ENCODE data around the gene CCDC40. TPM values are rescaled to one million over a fixed set of nuclear protein-coding genes. Genes with fewer than 3 reads are reported as not detected.
A peak's percentile ranks its signal among the peaks of the same experiment; 100 is the strongest.

Gene CCDC40
- total RNA-seq, 1 experiment from 2014 or later, result 7.0 TPM

DNA sequence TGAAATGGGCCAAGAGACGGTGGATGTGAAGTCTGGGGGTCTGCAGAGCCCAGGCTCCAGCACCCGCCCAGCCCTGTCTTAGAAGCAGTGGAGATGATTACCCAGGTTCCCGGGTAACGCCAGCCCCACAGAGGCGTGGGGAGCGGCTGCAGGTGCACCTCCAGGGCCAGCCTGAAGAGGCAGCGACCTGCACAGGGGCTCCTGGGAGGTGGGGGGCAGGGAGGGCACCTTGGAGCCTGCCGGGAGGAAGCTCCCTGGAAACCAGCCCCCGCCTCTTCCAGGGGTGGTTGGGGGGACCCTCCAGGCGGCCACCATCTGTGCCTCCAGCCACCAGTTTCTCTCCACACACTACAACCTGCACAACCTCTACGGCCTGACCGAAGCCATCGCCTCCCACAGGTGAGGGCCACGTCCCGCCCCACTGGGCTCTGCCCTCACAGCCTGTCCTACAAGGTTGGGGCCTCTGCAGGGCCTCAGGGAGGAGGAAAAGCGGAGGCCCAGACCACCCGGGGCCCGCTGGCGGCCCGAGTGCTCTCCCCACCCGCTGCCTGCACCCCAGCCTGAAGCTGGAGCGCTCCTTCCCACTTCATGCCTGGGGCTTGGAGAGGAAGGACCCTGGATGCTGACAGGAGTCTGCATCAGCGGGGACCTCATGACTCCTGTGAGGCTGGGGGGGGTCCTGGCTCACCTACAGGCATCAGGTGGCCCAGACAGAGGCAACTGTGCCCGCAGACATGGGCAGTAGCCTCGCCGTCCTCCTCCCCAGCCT lies 75.4 kb downstream of the CCDC40 start:
- no peak for DNase-seq (ENCODE audit: low spot score)

DNA sequence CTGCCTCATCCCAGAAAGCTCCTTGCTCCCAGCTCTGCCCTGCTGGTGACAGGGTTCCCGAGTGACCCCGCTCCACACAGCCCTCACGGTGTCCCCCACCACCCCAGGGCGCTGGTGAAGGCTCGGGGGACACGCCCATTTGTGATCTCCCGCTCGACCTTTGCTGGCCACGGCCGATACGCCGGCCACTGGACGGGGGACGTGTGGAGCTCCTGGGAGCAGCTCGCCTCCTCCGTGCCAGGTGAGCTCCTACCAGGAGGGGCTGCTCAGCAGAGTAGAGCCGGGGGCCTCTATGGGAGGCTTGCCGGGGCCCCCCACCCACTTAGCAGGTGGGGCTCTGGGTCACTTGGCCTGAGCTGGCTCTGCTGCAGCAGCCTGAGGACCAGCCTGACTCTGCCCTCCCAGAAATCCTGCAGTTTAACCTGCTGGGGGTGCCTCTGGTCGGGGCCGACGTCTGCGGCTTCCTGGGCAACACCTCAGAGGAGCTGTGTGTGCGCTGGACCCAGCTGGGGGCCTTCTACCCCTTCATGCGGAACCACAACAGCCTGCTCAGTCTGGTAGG lies 76.1 kb downstream of the CCDC40 start:
- no peak for DNase-seq (ENCODE audit: low spot score)

DNA sequence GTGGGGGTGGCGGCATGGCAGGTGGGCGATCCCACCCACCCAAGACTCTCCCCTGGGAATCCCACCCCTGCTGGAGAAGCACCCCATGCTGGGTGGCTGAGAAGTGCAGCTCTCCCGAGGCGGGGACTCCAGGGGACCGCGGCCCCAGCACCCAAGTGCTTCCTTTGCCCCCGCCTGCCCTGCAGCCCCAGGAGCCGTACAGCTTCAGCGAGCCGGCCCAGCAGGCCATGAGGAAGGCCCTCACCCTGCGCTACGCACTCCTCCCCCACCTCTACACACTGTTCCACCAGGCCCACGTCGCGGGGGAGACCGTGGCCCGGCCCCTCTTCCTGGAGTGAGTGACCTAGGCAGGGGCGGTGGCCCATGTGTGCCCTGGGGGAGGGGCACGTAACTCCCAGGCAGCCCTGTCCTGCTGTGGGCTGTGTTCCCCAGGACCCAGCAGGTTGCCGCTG lies 76.6 kb downstream of the CCDC40 start:
- no peak for DNase-seq (ENCODE audit: low spot score)

DNA sequence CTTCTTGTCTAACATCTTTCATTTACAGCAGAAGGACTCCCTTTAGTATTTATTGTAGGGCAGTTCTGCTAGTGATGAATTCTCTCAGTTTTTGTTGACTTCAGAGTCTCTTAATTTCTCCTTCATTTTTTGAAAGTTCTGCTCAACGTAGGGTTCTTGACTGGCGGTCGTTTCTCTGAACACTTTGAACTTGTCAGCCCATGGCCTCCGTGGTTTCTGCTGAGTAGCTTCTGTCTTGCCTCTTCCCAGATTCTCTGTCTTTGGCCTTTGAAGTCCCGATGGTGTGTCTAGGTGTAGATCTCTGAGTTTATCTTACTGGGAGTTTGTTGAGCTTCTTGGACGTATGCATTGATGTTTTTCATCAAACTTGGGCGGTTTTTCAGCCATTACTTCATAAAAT lies 78.3 kb downstream of the CCDC40 start:
- DNase-seq (ENCODE audit: low spot score), result no peak

DNA sequence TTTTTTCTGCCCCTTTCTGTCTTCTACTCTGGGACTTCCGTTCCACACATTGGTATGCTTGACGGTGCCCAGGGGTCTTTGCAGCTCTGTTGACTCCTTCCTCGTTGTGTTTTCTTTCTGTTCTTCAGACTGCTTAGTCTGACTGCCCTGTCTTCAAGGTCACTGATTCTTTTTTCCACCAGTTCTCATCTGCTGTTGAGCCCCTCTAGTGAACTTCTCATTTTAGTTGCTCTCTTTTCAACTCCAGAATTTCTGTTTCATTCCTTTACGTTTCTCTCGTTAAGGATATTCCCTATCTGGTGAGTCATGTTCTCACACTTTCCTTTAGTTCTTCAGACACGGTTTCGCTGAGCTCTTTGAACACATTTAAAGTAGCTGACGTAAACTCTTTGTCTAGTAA lies 78.7 kb downstream of the CCDC40 start:
- no peak for DNase-seq (ENCODE audit: low spot score)

DNA sequence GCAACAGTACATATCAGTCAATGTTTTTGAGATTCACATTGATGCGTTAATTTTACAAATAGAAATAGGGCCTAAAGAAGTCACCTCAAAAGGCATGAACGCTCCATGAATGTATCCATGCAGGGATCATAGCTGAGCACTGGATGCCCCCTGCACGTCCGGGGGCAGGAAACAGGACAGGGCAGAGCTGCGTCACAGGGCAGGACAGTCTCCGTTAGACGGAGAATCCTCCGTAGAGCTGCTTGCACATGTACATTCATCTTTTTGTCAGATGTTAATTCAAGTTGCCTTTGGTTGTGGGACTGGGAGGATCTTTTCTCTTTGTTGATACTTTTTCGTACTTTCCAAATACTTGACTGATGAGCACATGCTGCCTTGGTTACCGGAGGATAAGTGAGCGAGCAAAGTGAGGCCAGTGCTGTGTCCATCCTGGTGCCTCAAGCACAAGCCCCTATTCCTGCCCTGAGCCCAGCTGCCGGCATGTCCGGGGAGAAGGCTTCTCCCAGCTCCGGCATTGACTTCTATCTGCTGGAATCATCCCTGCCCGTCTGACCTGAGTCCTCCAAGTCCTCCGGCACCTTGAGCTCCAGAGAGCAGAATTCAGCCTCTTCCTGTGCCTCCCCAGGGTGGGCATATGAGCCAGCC lies 80.0 kb downstream of the CCDC40 start:
- DNase-seq (ENCODE audit: low spot score), result no peak

DNA sequence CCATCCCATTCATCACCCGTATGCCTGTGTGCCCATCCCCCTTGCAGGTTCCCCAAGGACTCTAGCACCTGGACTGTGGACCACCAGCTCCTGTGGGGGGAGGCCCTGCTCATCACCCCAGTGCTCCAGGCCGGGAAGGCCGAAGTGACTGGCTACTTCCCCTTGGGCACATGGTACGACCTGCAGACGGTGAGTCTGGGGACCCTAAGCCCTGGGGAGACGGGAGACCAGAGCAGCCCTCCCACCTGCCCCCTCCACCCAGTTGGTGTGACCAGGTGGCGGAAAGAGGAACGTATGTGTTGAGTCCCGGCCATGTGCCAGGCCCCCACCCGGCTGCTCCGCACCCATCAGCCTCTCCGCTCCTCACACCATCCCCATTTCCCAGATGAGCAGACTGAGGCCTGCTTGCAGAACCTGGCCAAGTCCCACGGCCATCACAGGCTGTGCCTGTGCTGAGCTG lies 80.5 kb downstream of the CCDC40 start:
- DNase-seq (ENCODE audit: low spot score), result no peak

DNA sequence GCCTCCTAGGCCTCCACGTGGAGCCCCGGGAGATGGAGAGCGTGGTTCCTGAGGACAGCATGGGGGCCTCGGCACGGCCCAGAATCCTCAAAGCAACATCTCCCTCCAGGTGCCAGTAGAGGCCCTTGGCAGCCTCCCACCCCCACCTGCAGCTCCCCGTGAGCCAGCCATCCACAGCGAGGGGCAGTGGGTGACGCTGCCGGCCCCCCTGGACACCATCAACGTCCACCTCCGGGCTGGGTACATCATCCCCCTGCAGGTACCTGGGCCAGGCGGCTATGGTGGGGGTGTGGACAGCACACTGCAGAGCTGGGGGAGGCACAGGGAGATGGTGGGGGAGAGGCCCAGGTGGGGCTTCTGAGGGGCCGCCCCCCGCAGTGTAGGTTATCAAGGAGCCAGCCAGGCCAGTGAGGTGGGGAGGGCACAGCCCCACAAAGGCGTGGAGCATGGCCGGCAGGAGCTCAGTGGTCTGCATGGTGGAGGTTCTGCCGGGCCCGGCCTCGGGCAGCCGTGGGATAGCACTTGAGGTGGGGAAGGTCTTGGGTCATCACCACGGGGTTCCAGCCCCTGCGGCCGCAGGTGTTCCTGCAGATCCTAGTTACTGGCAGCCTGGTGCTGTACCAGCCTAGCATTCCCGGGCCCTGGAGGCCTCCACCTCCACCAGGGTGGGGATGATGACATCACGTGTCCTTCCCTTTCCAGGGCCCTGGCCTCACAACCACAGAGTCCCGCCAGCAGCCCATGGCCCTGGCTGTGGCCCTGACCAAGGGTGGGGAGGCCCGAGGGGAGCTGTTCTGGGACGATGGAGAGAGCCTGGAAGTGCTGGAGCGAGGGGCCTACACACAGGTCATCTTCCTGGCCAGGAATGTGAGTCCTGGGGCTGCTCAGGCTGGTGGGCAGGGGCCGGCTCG lies 81.3 kb downstream of the CCDC40 start:
- no peak for DNase-seq (ENCODE audit: low spot score)

DNA sequence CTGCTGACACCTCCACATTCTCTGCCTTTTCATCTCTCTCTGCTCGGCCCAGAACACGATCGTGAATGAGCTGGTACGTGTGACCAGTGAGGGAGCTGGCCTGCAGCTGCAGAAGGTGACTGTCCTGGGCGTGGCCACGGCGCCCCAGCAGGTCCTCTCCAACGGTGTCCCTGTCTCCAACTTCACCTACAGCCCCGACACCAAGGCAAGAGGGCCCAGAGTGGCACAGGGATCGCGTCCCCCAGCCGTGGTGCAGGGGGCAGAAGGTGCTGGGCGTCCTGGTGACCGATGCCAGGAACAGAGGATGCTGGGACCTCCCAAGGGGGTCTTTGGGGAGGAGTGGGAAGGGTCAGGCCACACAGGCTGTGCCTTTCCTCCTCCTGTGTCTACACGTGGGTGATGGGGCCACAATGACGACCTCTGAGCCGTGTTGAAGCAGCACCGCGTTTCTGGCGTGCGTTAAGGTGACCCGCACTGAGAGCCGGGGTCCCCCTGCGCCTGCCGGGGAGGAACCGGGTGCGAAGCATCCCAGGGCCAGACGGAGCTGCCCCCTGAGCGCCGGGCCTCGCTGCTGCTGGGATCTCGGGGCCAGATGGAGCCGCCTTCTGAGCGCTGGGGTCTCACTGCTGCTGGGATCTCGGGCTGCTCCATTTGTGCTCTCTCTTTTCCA lies 82.3 kb downstream of the CCDC40 start:
- no peak for DNase-seq (ENCODE audit: low spot score)

DNA sequence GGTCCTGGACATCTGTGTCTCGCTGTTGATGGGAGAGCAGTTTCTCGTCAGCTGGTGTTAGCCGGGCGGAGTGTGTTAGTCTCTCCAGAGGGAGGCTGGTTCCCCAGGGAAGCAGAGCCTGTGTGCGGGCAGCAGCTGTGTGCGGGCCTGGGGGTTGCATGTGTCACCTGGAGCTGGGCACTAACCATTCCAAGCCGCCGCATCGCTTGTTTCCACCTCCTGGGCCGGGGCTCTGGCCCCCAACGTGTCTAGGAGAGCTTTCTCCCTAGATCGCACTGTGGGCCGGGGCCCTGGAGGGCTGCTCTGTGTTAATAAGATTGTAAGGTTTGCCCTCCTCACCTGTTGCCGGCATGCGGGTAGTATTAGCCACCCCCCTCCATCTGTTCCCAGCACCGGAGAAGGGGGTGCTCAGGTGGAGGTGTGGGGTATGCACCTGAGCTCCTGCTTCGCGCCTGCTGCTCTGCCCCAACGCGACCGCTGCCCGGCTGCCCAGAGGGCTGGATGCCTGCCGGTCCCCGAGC lies 82.9 kb downstream of the CCDC40 start:
- no peak for DNase-seq (ENCODE audit: low spot score)

DNA sequence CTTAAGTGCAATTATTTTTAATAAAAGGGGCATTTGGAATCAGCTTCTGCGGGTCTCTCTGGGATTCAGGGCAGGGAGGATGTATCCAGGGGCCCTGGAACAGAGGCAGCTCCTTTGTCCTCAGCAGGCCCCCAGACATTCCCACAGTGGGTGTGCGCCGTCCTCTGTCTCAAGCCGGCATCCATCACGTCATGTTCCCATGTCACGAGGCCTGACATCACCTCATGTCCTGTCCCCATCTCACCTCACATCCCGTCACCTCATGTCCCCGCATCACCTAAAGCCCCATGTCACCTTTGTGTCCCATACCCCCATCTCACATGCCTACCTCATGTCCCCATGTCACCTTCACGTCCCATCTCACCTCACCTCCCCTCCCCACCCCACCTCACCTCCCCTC lies 83.4 kb downstream of the CCDC40 start:
- DNase-seq (ENCODE audit: low spot score), result no peak

DNA sequence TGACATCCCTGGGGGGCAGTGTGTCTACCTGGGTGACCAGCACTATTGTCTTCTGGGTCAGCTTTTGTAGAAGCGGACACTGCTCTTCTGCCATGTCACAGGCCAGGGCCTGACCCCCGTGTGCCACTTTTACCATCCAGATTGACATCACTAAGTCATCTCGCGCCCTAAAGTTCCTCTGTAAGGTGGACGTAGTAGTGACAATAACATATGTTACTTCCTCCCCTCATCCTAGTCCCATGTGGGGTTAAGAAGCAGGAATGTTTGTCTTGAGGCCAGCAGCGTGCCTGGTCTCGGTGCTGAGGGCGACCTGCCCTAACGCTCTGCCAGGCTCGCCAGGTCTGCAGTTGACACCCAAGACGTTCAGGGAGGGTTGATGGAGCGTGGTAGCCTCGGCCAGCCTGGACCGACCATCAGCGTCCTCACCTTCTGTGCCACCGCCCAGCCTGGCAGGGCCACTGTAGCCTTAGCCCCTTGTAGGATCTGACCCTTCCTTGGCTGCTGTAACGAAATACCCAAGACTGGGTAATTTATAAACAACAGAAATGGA lies 85.7 kb downstream of the CCDC40 start:
- DNase-seq (ENCODE audit: low spot score), result no peak

DNA sequence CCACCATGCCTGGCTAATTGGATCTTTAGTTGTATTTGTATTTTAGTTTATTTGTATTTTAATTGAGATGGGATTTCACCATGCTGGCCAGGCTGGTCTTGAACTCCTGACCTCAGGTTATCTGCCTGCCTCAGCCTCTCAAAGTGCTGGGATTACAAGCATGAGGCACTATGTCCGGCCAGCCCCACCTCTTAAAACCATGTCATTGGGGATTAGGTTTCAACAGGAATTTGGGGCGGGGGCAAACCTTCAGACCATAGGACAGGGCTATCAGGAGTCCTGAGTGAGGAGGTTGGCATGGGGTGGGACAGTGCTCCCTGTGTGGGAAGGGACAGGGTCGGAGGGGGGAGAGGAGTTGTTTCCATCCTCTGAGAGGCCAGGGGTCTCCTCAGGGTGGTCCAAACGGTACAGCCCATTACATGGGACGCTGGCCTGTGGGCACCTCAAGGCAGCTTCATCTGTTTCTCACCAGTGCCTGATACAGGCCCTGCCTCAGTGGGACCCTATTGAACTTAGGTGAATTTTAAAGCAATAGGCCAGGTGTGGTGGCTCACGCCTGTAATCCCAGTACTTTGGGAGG lies 86.6 kb downstream of the CCDC40 start:
- no peak for DNase-seq (ENCODE audit: low spot score)

DNA sequence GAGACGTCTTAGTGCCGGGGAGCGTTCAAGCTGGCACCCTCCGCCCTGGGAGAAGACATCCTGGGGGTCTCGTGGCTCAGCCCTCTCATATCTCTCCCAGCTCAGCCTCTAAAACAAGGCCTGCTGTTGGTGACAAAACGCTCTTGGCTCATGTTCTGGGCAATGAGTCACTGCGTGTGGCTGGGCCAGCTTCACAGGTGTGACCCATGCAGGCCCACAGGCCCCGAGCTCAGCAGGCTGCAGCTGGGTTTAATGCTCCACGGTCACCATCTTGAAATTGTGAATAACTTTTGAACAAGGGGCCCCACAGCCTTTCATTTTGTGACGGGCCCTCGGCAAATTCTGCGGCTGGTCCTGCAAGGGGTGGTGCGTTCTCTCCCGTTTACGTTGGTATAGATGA lies 87.3 kb downstream of the CCDC40 start:
- DNase-seq (ENCODE audit: low spot score), result no peak

DNA sequence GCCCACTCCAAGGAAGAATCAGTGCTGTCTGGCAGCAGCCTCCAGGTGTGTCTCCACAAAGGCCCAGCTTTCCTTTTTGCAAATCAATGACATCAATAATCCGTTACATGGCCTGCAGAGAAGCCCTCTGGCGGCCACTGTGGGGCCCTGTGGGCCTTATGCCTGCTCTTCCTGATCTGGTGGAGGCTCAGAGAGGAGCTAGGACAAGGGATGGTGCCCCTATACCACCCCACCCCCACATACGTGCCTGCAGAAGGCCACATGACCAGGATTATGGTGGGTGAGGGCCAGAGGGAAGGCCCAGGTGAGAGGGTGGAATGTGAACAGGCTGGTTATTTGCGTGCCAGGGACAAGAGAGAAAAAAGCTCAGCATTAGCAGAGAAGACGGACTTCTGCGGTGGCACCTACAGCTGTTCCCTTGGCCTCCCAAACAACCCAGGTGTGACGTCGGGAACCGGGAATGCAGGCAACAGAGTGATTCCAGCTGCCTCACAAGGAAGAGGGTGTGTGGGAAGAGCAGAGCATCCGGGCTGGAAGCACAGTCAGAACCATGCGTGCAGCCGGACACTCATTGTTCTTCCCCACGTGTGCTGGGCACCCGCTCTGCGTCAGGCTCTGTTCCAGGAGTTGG lies 88.0 kb downstream of the CCDC40 start:
- DNase-seq (ENCODE audit: low spot score), result peak; percentile 64

DNA sequence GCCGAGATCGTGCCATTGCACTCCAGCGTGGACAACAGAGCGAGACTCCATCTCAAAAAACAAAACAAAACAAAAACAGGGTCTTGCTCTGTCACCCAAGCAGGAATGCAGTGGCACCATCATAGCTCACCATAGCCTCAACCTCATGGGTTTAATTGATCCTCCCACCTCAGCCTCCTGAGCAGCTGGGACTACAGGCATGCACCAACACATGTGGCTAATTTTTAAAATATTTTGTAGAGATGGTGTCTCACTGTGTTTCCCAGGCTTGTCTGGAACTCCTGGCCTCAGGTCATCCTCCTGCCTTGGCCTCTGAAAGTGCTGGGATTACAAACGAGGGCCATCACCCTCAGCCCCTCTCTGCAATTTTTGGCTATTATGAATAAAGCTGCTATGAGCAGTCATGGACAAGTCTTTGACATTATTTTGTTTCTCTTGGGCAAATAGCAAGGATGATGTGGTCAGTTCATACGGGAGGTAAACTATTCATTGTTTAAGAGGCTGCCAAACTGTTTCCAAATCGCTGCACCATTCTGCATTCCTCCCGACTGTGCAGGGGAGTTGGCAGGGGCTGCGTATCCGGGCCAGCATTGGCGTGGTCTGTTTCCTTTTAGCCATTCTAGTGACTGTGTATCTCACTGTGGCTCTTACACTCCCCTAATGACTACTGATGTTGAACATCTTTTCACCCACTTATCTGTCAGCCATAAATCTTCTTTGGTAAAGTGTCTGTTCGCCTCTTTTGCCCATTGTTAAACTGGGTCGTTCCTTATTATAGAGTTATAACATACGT lies 89.4 kb downstream of the CCDC40 start:
- no peak for DNase-seq (ENCODE audit: low spot score)

DNA sequence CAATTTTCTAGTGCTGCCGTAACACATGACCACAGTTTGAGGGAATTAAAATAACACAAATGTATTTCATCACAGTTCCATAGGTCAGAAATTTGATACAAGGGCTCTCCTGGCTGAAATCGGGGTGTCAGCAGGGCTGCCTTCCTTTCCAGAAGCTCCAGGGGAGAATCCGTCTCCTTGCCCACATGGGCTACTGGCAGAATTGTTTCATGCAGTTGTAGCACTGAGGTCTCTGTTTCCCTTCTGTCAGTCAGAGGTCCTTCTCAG lies 89.9 kb downstream of the CCDC40 start:
- no peak for DNase-seq (ENCODE audit: low spot score)

DNA sequence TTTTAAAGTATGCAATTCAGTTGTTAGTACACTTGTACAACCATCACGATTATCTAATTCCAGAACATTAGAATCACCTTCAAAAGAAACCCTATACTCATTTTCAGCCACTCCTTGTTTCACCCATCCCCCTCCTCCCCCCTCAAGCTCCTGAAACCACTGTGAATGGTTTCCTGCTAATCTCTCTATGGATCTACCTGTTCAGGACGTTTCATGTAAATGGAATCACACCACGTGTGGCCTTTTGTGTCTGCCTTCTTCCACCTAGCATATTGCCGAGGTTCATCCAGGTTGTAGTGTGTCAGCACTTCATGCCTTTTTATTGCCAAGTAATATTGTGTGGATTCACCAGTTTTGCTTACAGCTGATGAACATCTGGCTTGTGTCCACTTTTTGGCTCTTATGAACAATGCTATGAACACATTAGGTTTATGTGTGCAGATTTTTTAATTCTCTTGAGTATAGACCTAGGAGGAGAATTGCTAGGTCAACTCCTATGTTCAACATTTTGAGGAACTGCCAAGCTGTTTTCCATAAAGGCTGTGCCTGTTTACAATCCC lies 92.6 kb downstream of the CCDC40 start:
- DNase-seq (ENCODE audit: low spot score), result no peak

DNA sequence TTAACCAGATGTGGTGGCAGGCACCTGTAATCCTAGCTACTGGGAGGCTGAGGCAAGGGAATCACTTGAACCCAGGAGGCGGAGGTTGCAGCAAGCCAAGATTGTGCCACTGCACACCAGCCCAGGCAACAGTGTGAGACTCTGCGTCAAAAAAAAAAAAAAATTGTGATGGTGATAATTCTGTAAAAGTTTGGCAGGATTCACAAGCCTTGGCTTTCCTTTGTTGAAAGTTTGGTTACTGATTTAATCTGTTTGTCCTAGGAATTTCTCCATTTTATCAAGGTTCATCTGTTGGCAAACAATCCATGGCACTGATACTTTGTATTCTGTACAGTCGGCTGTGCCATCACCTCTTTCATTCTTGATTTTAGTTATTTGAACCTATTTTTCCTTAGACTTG lies 94.5 kb downstream of the CCDC40 start:
- no peak for DNase-seq (ENCODE audit: low spot score)

Data from HT-29 (cell line).